Esophagus muscularis mucosa (tissue), 4 donors: ENCODE results near the gene RAPH1. TPM values are rescaled to one million over a fixed set of nuclear protein-coding genes. Genes with fewer than 3 reads are reported as not detected.

ENCODE experiments used
- DNase-seq: peaks from one replicate; pipeline ENCODE4 v3.0.0-alpha.2; 2017; ENCODE audit errors: extremely low spot score
- H3K27ac ChIP-seq, 4 donors: fragments of 200-600 bp; sonication (generic); replicated peaks in 1 of 4; 1 replicate in 3 of 4; 2 replicates in 1 of 4; pipeline ENCODE4 v1.5.1; 2016 to 2019; ENCODE audit warnings: mild to moderate bottlenecking in 1 of 4
- H3K27me3 ChIP-seq, 4 donors: fragments of 200-600 bp; sonication (generic); one replicate each; pipeline versions ENCODE4 v1.5.1 to v1.6.0; 2016 to 2019
- H3K36me3 ChIP-seq, 4 donors: fragments of 200-600 bp; sonication (generic); one replicate each; pipeline ENCODE4 v1.5.1; 2016 to 2019
- H3K4me1 ChIP-seq, 4 donors: fragments of 200-600 bp; sonication (generic); one replicate each; pipeline ENCODE4 v1.5.1; 2016 to 2019
- H3K4me3 ChIP-seq, 4 donors: fragments of 200-600 bp; sonication (generic); 1 replicate in 2 of 4; 2 replicates in 2 of 4; pipeline ENCODE4 v1.5.1; 2016 to 2019; ENCODE audit warnings: mild to moderate bottlenecking in 4 of 4, moderate library complexity in 1 of 4
- H3K9me3 ChIP-seq, 4 donors: fragments of 200-600 bp; sonication (generic); 1 replicate in 3 of 4; 2 replicates in 1 of 4; pipeline ENCODE4 v1.5.1; 2016 to 2019
- EP300 ChIP-seq: sonication (generic); formaldehyde crosslinking; IDR thresholded peaks from one replicate; pipeline ENCODE4 v1.6.1; 2017; ENCODE audit warnings: antibody characterized with exemption
- POLR2A ChIP-seq: fragments of 450-650 bp; IDR thresholded peaks from one replicate; pipeline ENCODE4 v1.6.1; 2017; ENCODE audit warnings: antibody characterized with exemption, moderate library complexity, mild to moderate bottlenecking, low read depth
- POLR2AphosphoS5 ChIP-seq, 2 donors: sonication (generic); formaldehyde crosslinking; IDR thresholded peaks; one replicate each; pipeline ENCODE4 v1.6.1; 2017; ENCODE audit warnings: antibody characterized with exemption in 2 of 2
- WGBS: methylation state at CpG from one replicate; pipeline ENCODE4 v1.1.5; 2018; 5-methylcytosine and 5-hydroxymethylcytosine counted together
- intact Hi-C: fragments of 100-400 bp; cut with DNase I; formaldehyde crosslinking; loops from one replicate; pipeline ENCODE4 v1.15.1; 2023
- total RNA-seq, 4 donors: library from RNA; depleted of rRNA; stranded (reverse); fragments of >200 nt; gene quantifications; one replicate each; pipeline versions ENCODE4 v1.1.0 to v1.2.1, GENCODE V29; 2016
- TF ChIP-seq, protein P1 (sequence below), 3 experiments: fragments of 200-600 bp in 2 of 3; fragments of 450-650 bp in 1 of 3; sonication (generic) in 2 of 3; IDR thresholded peaks; one replicate each; pipeline ENCODE4 v1.5.1; 2017 to 2019; ENCODE audit warnings: antibody characterized with exemption in 3 of 3, mild to moderate bottlenecking in 2 of 3, moderate library complexity in 1 of 3

RAPH1 gene
- total RNA-seq, 4 donors from 2014 or later: 15.4 to 20.4 (median 18.2) TPM

DNA sequence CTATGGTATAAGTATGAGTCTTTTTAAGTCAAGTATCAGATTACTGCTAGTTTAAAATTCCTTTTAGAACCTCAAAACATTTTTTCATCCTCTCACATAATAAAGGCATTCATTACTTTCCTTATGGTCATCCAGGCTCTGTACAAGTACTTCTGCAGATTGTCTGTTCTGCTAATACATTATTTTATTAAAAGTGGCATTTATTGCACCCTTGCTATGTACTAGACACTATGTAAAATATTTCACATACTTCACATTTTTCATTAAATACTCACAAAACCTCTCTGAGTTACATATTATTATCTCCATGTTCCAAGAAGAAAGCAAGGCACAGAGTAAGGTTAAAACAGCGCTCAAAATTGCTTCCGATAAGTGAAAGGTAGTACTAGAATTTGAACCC, 84.1 kb downstream of the RAPH1 start:
- WGBS: 98% methylated on average over 2 of the region's 2 CpGs
- Histone ChIP-seq H3K27ac (no peak overlapping the region), H3K27me3 (no peaks in the 10 kb centered on the region), H3K9me3 (no peaks in the 10 kb centered on the region), H3K4me3 (no peak overlapping the region), H3K36me3 (peaks cover 8 to 64% (median 41%) of the 10 kb centered on the region in 4 donors), H3K4me1 (peaks cover 0 to 4% (median 0%) of the 10 kb centered on the region in 4 donors)
- intact Hi-C loops: loop anchor here (10.0 kb wide), 1 partner anchor 206 kb away; no protein-coding TSS in a partner anchor
- no peak for DNase-seq
- TF ChIP-seq, protein P1, sequence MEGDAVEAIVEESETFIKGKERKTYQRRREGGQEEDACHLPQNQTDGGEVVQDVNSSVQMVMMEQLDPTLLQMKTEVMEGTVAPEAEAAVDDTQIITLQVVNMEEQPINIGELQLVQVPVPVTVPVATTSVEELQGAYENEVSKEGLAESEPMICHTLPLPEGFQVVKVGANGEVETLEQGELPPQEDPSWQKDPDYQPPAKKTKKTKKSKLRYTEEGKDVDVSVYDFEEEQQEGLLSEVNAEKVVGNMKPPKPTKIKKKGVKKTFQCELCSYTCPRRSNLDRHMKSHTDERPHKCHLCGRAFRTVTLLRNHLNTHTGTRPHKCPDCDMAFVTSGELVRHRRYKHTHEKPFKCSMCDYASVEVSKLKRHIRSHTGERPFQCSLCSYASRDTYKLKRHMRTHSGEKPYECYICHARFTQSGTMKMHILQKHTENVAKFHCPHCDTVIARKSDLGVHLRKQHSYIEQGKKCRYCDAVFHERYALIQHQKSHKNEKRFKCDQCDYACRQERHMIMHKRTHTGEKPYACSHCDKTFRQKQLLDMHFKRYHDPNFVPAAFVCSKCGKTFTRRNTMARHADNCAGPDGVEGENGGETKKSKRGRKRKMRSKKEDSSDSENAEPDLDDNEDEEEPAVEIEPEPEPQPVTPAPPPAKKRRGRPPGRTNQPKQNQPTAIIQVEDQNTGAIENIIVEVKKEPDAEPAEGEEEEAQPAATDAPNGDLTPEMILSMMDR (IDR thresholded peaks at IDR 0.05): no peak
- TF ChIP-seq EP300 (no peak), POLR2A (no peak), POLR2AphosphoS5 (IDR thresholded peaks at IDR 0.05) (no peak)

DNA sequence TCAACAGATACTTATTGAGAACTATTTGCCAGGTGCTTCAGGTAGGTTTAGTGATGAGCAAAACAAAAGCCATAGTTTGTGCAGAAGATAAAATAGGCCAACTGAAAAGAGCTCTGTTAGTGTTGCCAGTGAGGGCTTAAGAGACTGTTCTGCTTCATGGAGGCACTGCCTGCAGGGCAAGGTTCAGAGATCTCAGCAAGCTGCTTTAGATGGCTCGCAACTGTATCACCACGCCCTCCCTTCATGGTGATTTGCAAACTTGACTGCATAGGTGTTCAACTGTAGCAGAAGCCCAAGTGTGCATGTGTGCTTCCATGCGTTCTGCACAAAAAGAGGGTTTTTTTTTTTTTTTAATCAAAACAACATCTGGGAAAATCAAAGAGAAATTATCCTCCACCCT, 84.5 kb downstream of the RAPH1 start:
- TF ChIP-seq POLR2AphosphoS5 (IDR thresholded peaks at IDR 0.05): no peak
- no peak for DNase-seq
- intact Hi-C loops: loop anchor here (10.0 kb wide), 1 partner anchor 206 kb away; no protein-coding TSS in a partner anchor
- Histone ChIP-seq H3K36me3 (peaks cover 8 to 65% (median 43%) of the 10 kb centered on the region in 4 donors), H3K9me3 (no peaks in the 10 kb centered on the region), H3K4me1 (peaks cover 0 to 4% (median 0%) of the 10 kb centered on the region in 4 donors), H3K27ac (no peak overlapping the region), H3K27me3 (no peaks in the 10 kb centered on the region), H3K4me3 (no peak overlapping the region)
- 88% methylated on average over 3 of the region's 3 CpGs for WGBS

DNA sequence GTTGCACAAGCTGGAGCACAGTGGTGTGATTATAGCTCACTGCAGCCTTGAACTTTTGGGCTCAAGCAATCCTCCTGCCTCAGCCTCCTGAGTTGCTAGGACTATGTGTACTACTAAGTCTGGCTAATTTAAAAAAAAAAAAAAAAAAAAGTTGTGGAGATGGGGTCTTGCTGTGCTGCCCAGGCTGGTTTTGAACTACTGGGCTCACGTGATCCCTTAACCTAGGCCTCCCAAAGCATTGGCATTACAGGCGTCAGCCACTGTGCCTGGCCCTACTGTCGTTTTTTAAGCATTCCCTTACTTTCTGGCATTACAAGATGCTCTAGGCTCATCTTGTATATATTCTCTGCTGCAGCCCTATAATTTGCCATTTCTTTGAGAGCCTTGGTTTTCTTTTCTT, 88.3 kb downstream of the RAPH1 start:
- H3K36me3 ChIP-seq: peaks cover 8 to 93% (median 56%) of the 10 kb centered on the region in 4 donors
- no peaks in the 10 kb centered on the region for H3K4me1 ChIP-seq
- no peaks in the 10 kb centered on the region for H3K9me3 ChIP-seq
- no peak overlapping the region for H3K4me3 ChIP-seq
- H3K27me3 ChIP-seq: no peaks in the 10 kb centered on the region
- DNase-seq: no peak
- WGBS: 94% methylated on average over 3 of the region's 3 CpGs
- intact Hi-C loops: no loop called here
- TF ChIP-seq POLR2A (no peak), EP300 (no peak), POLR2AphosphoS5 (IDR thresholded peaks at IDR 0.05) (no peak)
- TF ChIP-seq, protein P1 (IDR thresholded peaks at IDR 0.05): no peak
- H3K27ac ChIP-seq: no peak overlapping the region

DNA sequence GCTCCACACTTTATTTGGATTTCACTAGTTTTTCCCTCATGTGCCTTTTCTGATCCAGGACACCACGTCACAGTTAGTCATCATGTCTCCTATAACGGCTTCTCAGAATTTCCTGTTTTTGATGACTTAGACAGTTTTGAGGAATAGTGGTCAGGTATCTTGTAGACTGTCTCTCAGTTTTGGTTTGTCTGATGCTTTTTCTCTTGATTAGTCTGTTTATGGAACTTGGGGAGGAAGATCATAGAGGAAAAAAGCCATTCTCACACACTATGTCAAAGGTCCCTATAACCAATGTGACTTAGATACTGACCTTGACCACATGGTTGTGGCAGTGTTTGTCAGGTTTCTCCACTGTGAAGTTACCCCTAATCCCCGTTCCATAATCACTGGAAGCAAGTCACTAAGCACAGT, 89.0 kb downstream of the RAPH1 start:
- Histone ChIP-seq H3K4me3 (no peak overlapping the region), H3K36me3 (peaks cover 8 to 92% (median 59%) of the 10 kb centered on the region in 4 donors), H3K27me3 (no peaks in the 10 kb centered on the region), H3K4me1 (no peaks in the 10 kb centered on the region), H3K9me3 (no peaks in the 10 kb centered on the region), H3K27ac (no peak overlapping the region)
- WGBS: 79% methylated on average over 3 of the region's 3 CpGs
- intact Hi-C loops: no loop called here
- DNase-seq: no peak
- TF ChIP-seq POLR2A (no peak), EP300 (no peak), POLR2AphosphoS5 (IDR thresholded peaks at IDR 0.05) (no peak)
- TF ChIP-seq, protein P1 (IDR thresholded peaks at IDR 0.05): no peak

DNA sequence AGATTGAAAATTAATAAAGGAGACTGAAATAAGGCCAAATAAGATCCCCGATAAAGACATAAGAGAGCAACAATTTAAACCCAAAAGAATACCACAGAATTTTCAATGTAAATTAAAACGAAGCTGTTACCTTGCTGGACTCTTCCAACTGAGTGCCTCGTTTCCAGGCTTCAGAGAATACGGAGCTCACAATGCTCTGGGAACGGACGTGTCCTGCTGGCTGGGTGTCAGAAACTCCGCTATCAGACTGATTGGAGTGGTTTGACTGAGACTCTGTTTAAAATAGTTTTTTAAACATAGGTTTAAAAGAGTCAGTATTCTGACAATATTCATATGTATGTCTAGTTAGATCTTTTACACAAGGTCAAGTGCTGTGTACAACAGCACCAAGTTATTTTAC, 90.4 kb downstream of the RAPH1 start:
- Histone ChIP-seq H3K27me3 (no peaks in the 10 kb centered on the region), H3K4me3 (no peak overlapping the region), H3K36me3 (peaks cover 3 to 88% (median 68%) of the 10 kb centered on the region in 4 donors), H3K9me3 (no peaks in the 10 kb centered on the region), H3K4me1 (no peaks in the 10 kb centered on the region), H3K27ac (no peak overlapping the region)
- no peak for DNase-seq
- TF ChIP-seq, protein P1 (IDR thresholded peaks at IDR 0.05): no peak
- TF ChIP-seq POLR2AphosphoS5 (IDR thresholded peaks at IDR 0.05) (no peak), POLR2A (no peak), EP300 (no peak)
- intact Hi-C loops: no loop called here
- WGBS: 75% methylated on average over 7 of the region's 7 CpGs
